PC-3 (cell line): Measurements from ENCODE around the gene CDKL5. TPM values are rescaled to one million over a fixed set of nuclear protein-coding genes. Genes with fewer than 3 reads are reported as not detected.

Experiments
- ATAC-seq: fragments of 200-7000 bp; cut with Tn5 transposase; 2 replicates; pipeline ENCODE4 v1.9.1; 2020; ENCODE audit warnings: mild to moderate bottlenecking, moderate library complexity
- BruUV-seq: library from RNA; stranded (reverse); fragments of 400-500 nt; replicated peaks from 2 replicates; lab custom pipeline; 2021; lab: Mats Ljungman, UMichigan
- CTCF ChIA-PET: fragments of 300-600 bp; sonication (Branson Sonifier 250); formaldehyde crosslinking; loops from one replicate; lab custom pipeline; 2022; ENCODE audit warnings: antibody characterized with exemption; lab: Charles Lee
- POLR2A ChIA-PET: fragments of 300-600 bp; sonication (Branson Sonifier 250); formaldehyde crosslinking; loops from one replicate; lab custom pipeline; 2022; ENCODE audit warnings: antibody characterized with exemption; ENCODE audit not compliant: unreplicated experiment; lab: Charles Lee
- DNase-seq: peaks from one replicate; pipeline ENCODE4 v3.0.0-alpha.2; 2015
- H2AFZ ChIP-seq: fragments of 300-600 bp; sonication (generic); 2 replicates; pipeline ENCODE4 v1.6.0; 2016; ENCODE audit warnings: antibody characterized with exemption, low read length
- H3F3A ChIP-seq: fragments of 300-600 bp; sonication (generic); one replicate; pipeline ENCODE4 v1.6.0; 2017; ENCODE audit warnings: antibody characterized with exemption, low read length, control low read depth, mild to moderate bottlenecking; ENCODE audit not compliant: unreplicated experiment
- H3K27ac ChIP-seq: fragments of 300-600 bp; sonication (generic); 2 replicates; pipeline ENCODE4 v1.5.1; 2016; ENCODE audit warnings: mild to moderate bottlenecking, low read length
- H3K27me3 ChIP-seq: fragments of 300-600 bp; sonication (generic); 2 replicates; pipeline ENCODE4 v1.6.1; 2016; ENCODE audit warnings: low read length, mixed read lengths
- H3K36me3 ChIP-seq: fragments of 300-600 bp; sonication (generic); 2 replicates; pipeline ENCODE4 v1.6.1; 2016; ENCODE audit warnings: low read depth, mixed run types, low read length, mixed read lengths
- H3K4me1 ChIP-seq: fragments of 300-600 bp; sonication (generic); 2 replicates; pipeline ENCODE4 v1.5.1; 2016; ENCODE audit warnings: low read length; ENCODE audit not compliant: insufficient read depth
- H3K4me2 ChIP-seq: fragments of 300-600 bp; sonication (generic); 2 replicates; pipeline ENCODE4 v1.6.0; 2016; ENCODE audit warnings: low read length
- H3K4me3 ChIP-seq: fragments of 300-600 bp; sonication (generic); 2 replicates; pipeline ENCODE4 v1.5.1; 2016; ENCODE audit warnings: mild to moderate bottlenecking, low read length, mixed read lengths
- H3K79me2 ChIP-seq: fragments of 300-600 bp; sonication (generic); 2 replicates; pipeline ENCODE4 v1.6.1; 2017; ENCODE audit warnings: low read length, mixed read lengths
- H3K9ac ChIP-seq: fragments of 300-600 bp; sonication (generic); 2 replicates; pipeline ENCODE4 v1.6.0; 2016; ENCODE audit warnings: mild to moderate bottlenecking, low read length
- H3K9me2 ChIP-seq: fragments of 300-600 bp; sonication (generic); replicated peaks from 2 replicates; pipeline ENCODE4 v1.6.1; 2016; ENCODE audit warnings: mixed run types, low read length, mixed read lengths
- H3K9me3 ChIP-seq: fragments of 300-600 bp; sonication (generic); 2 replicates; pipeline ENCODE4 v1.6.1; 2016; ENCODE audit warnings: low read length, mixed read lengths
- H4K20me1 ChIP-seq: fragments of 300-600 bp; sonication (generic); 2 replicates; pipeline ENCODE4 v1.6.1; 2016; ENCODE audit warnings: low read length, mixed read lengths
- EZH2 ChIP-seq: fragments of 300-600 bp; sonication (generic); IDR thresholded peaks from one replicate; pipeline ENCODE4 v1.6.1; 2017; ENCODE audit warnings: antibody characterized with exemption, mild to moderate bottlenecking, low read length; ENCODE audit not compliant: unreplicated experiment
- EZH2phosphoT487 ChIP-seq: fragments of 300-600 bp; sonication (generic); IDR thresholded peaks from 2 replicates; pipeline ENCODE4 v1.6.1; 2018; ENCODE audit warnings: mild to moderate bottlenecking, antibody characterized with exemption, low read length, borderline replicate concordance
- intact Hi-C: fragments of 100-400 bp; cut with micrococcal nuclease; formaldehyde crosslinking; loops from 2 replicates; pipeline ENCODE4 v1.9.0; 2023
- total RNA-seq: library from RNA; depleted of rRNA; stranded (reverse); fragments of >200 nt; gene quantifications from 2 replicates; pipeline ENCODE4 v1.2.3, GENCODE V29; 2014; rRNA removed
- TF ChIP-seq, protein P1 (sequence below): fragments of 300-600 bp; sonication (generic); conservative IDR thresholded peaks from 2 replicates; pipeline ENCODE4 v1.5.1; 2017; ENCODE audit warnings: antibody characterized with exemption, low read depth, mild to moderate bottlenecking, low read length

Gene CDKL5
- total RNA-seq, 1 experiment from 2014 or later = 2.9 TPM

DNA sequence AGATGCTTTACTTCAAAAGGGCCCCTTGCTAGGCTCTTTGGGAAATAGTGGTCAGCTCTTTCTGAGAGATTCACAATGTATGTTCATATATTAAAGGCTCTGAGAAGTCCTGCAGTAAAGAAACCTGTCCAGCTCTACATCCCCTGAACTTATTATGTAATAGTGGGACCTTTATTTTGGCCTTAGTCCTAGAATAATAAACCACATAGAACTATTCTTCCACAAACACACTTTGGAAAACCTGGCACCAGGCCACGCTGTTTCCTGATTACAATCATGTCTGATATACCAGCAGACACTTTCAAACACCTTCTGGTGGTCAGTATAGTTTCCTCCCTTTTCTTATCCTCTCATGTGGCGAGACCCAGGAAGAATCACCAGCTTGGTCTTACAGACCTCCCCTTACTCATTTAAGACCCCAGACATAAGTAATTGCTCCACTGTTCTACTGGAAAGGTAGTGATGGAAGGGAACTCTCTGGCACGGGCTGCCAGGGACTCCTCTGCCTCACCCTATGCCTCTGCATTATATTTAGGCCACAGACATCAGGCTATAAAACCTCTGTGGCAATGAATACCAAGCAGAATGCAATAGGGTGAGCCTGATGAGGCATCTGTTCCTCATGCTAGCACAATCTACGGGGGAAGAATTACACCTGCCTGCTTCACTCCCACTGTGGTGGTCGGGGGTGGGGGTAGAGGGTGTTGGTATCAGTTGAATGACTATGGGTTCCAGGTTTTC is 276.4 kb downstream of the CDKL5 start:
- Histone ChIP-seq H3K9me3 (no peaks in the 10 kb centered on the region), H2AFZ (peak overlapping the region; percentile 26; the same call in 1 of the 2 replicates), H3K79me2 (no peaks in the 10 kb centered on the region), H3K27me3 (no peaks in the 10 kb centered on the region), H3K4me2 (peak overlapping the region; percentile 89), H3K36me3 (no peaks in the 10 kb centered on the region), H4K20me1 (no peaks in the 10 kb centered on the region), H3K27ac (peak overlapping the region; percentile 99), H3K9me2 (no peaks in the 10 kb centered on the region), H3F3A (no peaks in the 10 kb centered on the region), H3K9ac (peak overlapping the region; percentile 88), H3K4me1 (peaks cover 21% of the 10 kb centered on the region), H3K4me3 (peak overlapping the region; percentile 60; the same call in 1 of the 2 replicates)
- POLR2A ChIA-PET = no interaction called here
- TF ChIP-seq EZH2 (no peak), EZH2phosphoT487 (no peak)
- TF ChIP-seq, protein P1, sequence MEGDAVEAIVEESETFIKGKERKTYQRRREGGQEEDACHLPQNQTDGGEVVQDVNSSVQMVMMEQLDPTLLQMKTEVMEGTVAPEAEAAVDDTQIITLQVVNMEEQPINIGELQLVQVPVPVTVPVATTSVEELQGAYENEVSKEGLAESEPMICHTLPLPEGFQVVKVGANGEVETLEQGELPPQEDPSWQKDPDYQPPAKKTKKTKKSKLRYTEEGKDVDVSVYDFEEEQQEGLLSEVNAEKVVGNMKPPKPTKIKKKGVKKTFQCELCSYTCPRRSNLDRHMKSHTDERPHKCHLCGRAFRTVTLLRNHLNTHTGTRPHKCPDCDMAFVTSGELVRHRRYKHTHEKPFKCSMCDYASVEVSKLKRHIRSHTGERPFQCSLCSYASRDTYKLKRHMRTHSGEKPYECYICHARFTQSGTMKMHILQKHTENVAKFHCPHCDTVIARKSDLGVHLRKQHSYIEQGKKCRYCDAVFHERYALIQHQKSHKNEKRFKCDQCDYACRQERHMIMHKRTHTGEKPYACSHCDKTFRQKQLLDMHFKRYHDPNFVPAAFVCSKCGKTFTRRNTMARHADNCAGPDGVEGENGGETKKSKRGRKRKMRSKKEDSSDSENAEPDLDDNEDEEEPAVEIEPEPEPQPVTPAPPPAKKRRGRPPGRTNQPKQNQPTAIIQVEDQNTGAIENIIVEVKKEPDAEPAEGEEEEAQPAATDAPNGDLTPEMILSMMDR = no peak
- ATAC-seq (peak; percentile 65), DNase-seq (peak; percentile 72)
- CTCF ChIA-PET = interaction anchor here (0.6 kb wide), 1 partner anchor 51 kb away, joined by 4 read pairs; no protein-coding TSS in a partner anchor
- intact Hi-C loops = loop anchor here (5.0 to 10.0 kb wide), 2 partner anchors 186 to 277 kb away; partner anchors contain the start of gene CDKL5
- BruUV-seq = no TSS peak

DNA sequence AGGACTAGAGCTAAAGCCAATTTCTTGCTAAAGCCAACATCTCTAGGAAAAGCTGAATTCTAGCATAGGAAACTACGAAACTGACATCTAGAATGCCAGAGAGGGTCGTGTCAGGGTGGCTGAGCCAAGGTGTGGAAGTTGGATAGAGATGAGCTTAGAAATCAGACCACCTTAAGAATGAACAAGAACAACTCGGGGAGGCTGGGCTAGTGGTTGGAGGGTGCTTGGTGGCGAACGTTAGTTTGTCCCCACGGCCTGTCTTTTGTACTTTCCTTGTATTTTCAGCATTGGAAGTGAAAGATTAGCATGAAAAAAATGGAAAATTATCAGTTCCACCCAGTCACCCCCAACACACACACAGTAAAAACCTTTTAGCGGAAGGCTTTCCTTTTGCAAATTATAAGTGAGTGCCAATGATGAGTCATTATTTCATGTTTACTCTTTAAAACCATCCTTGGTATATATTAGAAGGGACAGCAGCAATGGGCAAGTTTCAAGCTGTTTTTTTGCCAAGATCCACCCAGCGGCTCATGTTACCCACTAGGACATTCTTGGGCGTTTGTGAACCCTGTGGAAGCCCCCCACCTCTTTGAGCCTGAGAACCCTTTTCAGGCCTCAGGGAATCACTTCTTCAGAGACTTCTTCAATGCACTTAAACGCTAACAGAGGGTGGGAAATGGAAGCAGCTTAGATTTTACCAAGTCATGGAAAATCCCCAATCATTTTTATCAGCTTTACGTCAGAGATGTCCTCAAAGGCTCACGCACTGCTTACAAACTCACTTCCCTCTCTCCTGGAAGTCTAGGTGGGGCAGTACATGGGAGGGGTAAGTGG is 277.2 kb downstream of the CDKL5 start:
- Histone ChIP-seq H3K4me3 (peak overlapping the region; percentile 60), H2AFZ (peak overlapping the region; percentile 86), H4K20me1 (no peaks in the 10 kb centered on the region), H3K79me2 (no peaks in the 10 kb centered on the region), H3K27ac (peak overlapping the region; percentile 99), H3K36me3 (no peaks in the 10 kb centered on the region), H3K4me1 (peaks cover 21% of the 10 kb centered on the region), H3K4me2 (peak overlapping the region; percentile 89), H3K9me2 (no peaks in the 10 kb centered on the region), H3K9me3 (no peaks in the 10 kb centered on the region), H3K27me3 (no peaks in the 10 kb centered on the region), H3K9ac (peak overlapping the region; percentile 88), H3F3A (no peaks in the 10 kb centered on the region)
- BruUV-seq = no TSS peak
- TF ChIP-seq EZH2phosphoT487 (no peak), EZH2 (no peak)
- TF ChIP-seq, protein P1 = no peak
- CTCF ChIA-PET = interaction anchor here (0.6 to 0.7 kb wide), 3 partner anchors 26 to 626 kb away, joined by 3 to 4 read pairs (median 3); no protein-coding TSS in a partner anchor
- peak; percentile 80 for DNase-seq
- intact Hi-C loops = loop anchor here (5.0 to 10.0 kb wide), 2 partner anchors 185 to 278 kb away; partner anchors contain the start of gene CDKL5
- POLR2A ChIA-PET = interaction anchor here (0.7 kb wide), 1 partner anchor 293 kb away, joined by 6 read pairs; no protein-coding TSS in a partner anchor
- peak; percentile 80 for ATAC-seq

Other genes starting within 250 kb of the CDKL5 start
- gene BEND2, start 204.7 kb upstream of the CDKL5 start, total RNA-seq = not detected in 2 replicates
- 3.5 and 4.8 TPM in 2 replicates for gene SCML2, start 70.9 kb upstream of the CDKL5 start, total RNA-seq
- not detected in 2 replicates for gene RS1, start 246.5 kb downstream of the CDKL5 start, total RNA-seq